Measurements from ENCODE around the gene TMEM209.

TMEM209 gene

GRCh38 chr7:130178251-130178650 lies 27.0 kb downstream of the TMEM209 start:
- TF ChIP-seq GABPA (IDR thresholded peaks at IDR 0.05; ENCODE audit: low read depth) (no peak), SPI1 (IDR thresholded peaks at IDR 0.05; ENCODE audit: borderline replicate concordance, low read depth) (no peak), POLR2AphosphoS5 (IDR thresholded peaks at IDR 0.05; ENCODE audit: low read depth) (no peak), REST (IDR thresholded peaks at IDR 0.05; ENCODE audit: insufficient replicate concordance, low read depth) (no peak), CTCF (IDR thresholded peaks at IDR 0.05; ENCODE audit: insufficient read depth, low read length) (no peak)
- H3K4me3 ChIP-seq (replicated peaks; ENCODE audit: insufficient read depth, low read length): no peak overlapping the region
- H3K27ac ChIP-seq (replicated peaks): no peak overlapping the region
- H3K27me3 ChIP-seq (ENCODE audit: insufficient read depth, poor library complexity, severe bottlenecking): no peaks in the 10 kb centered on the region
- DNase-seq (ENCODE audit: low read depth in 1 of 2, low spot score in 1 of 2): no peak

- DNase-seq (ENCODE audit: low read depth in 1 of 2, low spot score in 1 of 2): no peak
- Histone ChIP-seq H3K27me3 (ENCODE audit: insufficient read depth, poor library complexity, severe bottlenecking) (no peaks in the 10 kb centered on the region), H3K4me3 (replicated peaks; ENCODE audit: insufficient read depth, low read length) (no peak overlapping the region), H3K27ac (replicated peaks) (no peak overlapping the region)
- TF ChIP-seq SPI1 (IDR thresholded peaks at IDR 0.05; ENCODE audit: borderline replicate concordance, low read depth) (no peak), POLR2AphosphoS5 (IDR thresholded peaks at IDR 0.05; ENCODE audit: low read depth) (no peak), CTCF (IDR thresholded peaks at IDR 0.05; ENCODE audit: insufficient read depth, low read length) (no peak), REST (IDR thresholded peaks at IDR 0.05; ENCODE audit: insufficient replicate concordance, low read depth) (no peak), GABPA (IDR thresholded peaks at IDR 0.05; ENCODE audit: low read depth) (no peak)
Observed at GRCh38 chr7:130174237-130174959, 30.8 kb downstream of the TMEM209 start.

- Histone ChIP-seq H3K27ac (replicated peaks) (no peak overlapping the region), H3K27me3 (ENCODE audit: insufficient read depth, poor library complexity, severe bottlenecking) (no peaks in the 10 kb centered on the region), H3K4me3 (replicated peaks; ENCODE audit: insufficient read depth, low read length) (no peak overlapping the region)
- no peak for TF ChIP-seq SPI1 (IDR thresholded peaks at IDR 0.05; ENCODE audit: borderline replicate concordance, low read depth)
- TF ChIP-seq CTCF (IDR thresholded peaks at IDR 0.05; ENCODE audit: insufficient read depth, low read length): no peak
- DNase-seq (ENCODE audit: low read depth in 1 of 2, low spot score in 1 of 2): no peak
Observed at GRCh38 chr7:130162196-130162595, 43.0 kb downstream of the TMEM209 start.

- H3K27ac ChIP-seq (replicated peaks): no peak overlapping the region
- no peak for TF ChIP-seq GABPA (IDR thresholded peaks at IDR 0.05; ENCODE audit: low read depth)
- TF ChIP-seq CTCF (IDR thresholded peaks at IDR 0.05; ENCODE audit: insufficient read depth, low read length): no peak
- no peak for TF ChIP-seq POLR2AphosphoS5 (IDR thresholded peaks at IDR 0.05; ENCODE audit: low read depth)
- no peak for TF ChIP-seq REST (IDR thresholded peaks at IDR 0.05; ENCODE audit: insufficient replicate concordance, low read depth)
- TF ChIP-seq SPI1 (IDR thresholded peaks at IDR 0.05; ENCODE audit: borderline replicate concordance, low read depth): no peak
- H3K4me3 ChIP-seq (replicated peaks; ENCODE audit: insufficient read depth, low read length): no peak overlapping the region
- DNase-seq (ENCODE audit: low read depth in 1 of 2, low spot score in 1 of 2): no peak
- H3K27me3 ChIP-seq (ENCODE audit: insufficient read depth, poor library complexity, severe bottlenecking): no peaks in the 10 kb centered on the region
Observed at GRCh38 chr7:130160455-130160854, 44.8 kb downstream of the TMEM209 start.

Data from HL-60 (cell line).